H9 (cell line): ENCODE measurements around the gene SULT2B1. TPM values are rescaled to one million over a fixed set of nuclear protein-coding genes. Genes with fewer than 3 reads are reported as not detected.

Experiments
- DNase-seq: peaks from one replicate; pipeline ENCODE4 v3.0.0-alpha.2; 2017
- H2AFZ ChIP-seq: one replicate; pipeline ENCODE4 v1.6.1; 2013; ENCODE audit warnings: mild to moderate bottlenecking, low read length, control low read depth, moderate library complexity
- H2AK5ac ChIP-seq: 2 replicates; pipeline ENCODE4 v1.6.1; 2013; ENCODE audit warnings: low read length, control low read depth, mixed read lengths; ENCODE audit not compliant: insufficient read length
- H2BK120ac ChIP-seq: one replicate; pipeline ENCODE4 v1.6.1; 2013; ENCODE audit warnings: low read depth, mild to moderate bottlenecking, low read length, control low read depth, inconsistent platforms; ENCODE audit not compliant: poor library complexity, severe bottlenecking
- H2BK12ac ChIP-seq: 2 replicates; pipeline ENCODE4 v1.6.1; 2013; ENCODE audit warnings: low read length, control low read depth, mixed read lengths, low read depth; ENCODE audit not compliant: insufficient read length
- H2BK15ac ChIP-seq: 2 replicates; pipeline ENCODE4 v1.6.1; 2013; ENCODE audit warnings: low read depth, low read length, control low read depth
- H2BK20ac ChIP-seq: one replicate; pipeline ENCODE4 v1.6.1; 2013; ENCODE audit warnings: low read depth, mild to moderate bottlenecking, low read length, control low read depth, inconsistent platforms; ENCODE audit not compliant: poor library complexity, severe bottlenecking
- H2BK5ac ChIP-seq: 2 replicates; pipeline ENCODE4 v1.6.1; 2013; ENCODE audit warnings: low read length, control low read depth, mixed read lengths; ENCODE audit not compliant: insufficient read length
- H3K14ac ChIP-seq: 2 replicates; pipeline ENCODE4 v1.6.1; 2013; ENCODE audit warnings: low read length, control low read depth; ENCODE audit not compliant: insufficient read depth
- H3K18ac ChIP-seq: 2 replicates; pipeline ENCODE4 v1.6.1; 2013; ENCODE audit warnings: low read depth, mild to moderate bottlenecking, mixed read lengths, low read length, control low read depth; ENCODE audit not compliant: insufficient read length
- H3K23ac ChIP-seq: 2 replicates; pipeline ENCODE4 v1.6.1; 2013; ENCODE audit warnings: low read length, control low read depth, mixed read lengths, low read depth; ENCODE audit not compliant: insufficient read length
- H3K23me2 ChIP-seq: 2 replicates; pipeline ENCODE4 v1.6.1; 2013; ENCODE audit warnings: low read depth, mild to moderate bottlenecking, mixed read lengths, low read length, control low read depth; ENCODE audit not compliant: insufficient read length, poor library complexity, severe bottlenecking
- H3K27ac ChIP-seq: 2 replicates; pipeline ENCODE4 v1.5.1; 2013; ENCODE audit warnings: low read length, control low read depth, mixed read lengths, low read depth; ENCODE audit not compliant: insufficient read length
- H3K27me3 ChIP-seq: 2 replicates; pipeline ENCODE4 v1.6.1; 2013; ENCODE audit warnings: low read length, control low read depth, inconsistent platforms; ENCODE audit not compliant: insufficient read depth
- H3K4ac ChIP-seq: 2 replicates; pipeline ENCODE4 v1.6.1; 2013; ENCODE audit warnings: low read depth, mild to moderate bottlenecking, control low read depth, inconsistent platforms, low read length, moderate library complexity
- H3K4me1 ChIP-seq: 2 replicates; pipeline ENCODE4 v1.6.1; 2013; ENCODE audit warnings: low read length, control low read depth, inconsistent platforms; ENCODE audit not compliant: insufficient read depth
- H3K4me2 ChIP-seq: 2 replicates; pipeline ENCODE4 v1.6.1; 2013; ENCODE audit warnings: low read length, control low read depth, mixed read lengths; ENCODE audit not compliant: insufficient read length, insufficient read depth
- H3K56ac ChIP-seq: 2 replicates; pipeline ENCODE4 v1.6.1; 2013; ENCODE audit warnings: low read depth, mild to moderate bottlenecking, mixed read lengths, low read length, control low read depth; ENCODE audit not compliant: insufficient read length
- H3K79me1 ChIP-seq: 2 replicates; pipeline ENCODE4 v1.6.1; 2013; ENCODE audit warnings: low read depth, mild to moderate bottlenecking, moderate library complexity, low read length, control low read depth, inconsistent platforms; ENCODE audit not compliant: insufficient read depth, poor library complexity, severe bottlenecking
- H3K79me2 ChIP-seq: 2 replicates; pipeline ENCODE4 v1.6.1; 2013; ENCODE audit warnings: low read length, control low read depth, inconsistent platforms; ENCODE audit not compliant: insufficient read depth
- H3K9ac ChIP-seq: 2 replicates; pipeline ENCODE4 v1.6.1; 2013; ENCODE audit warnings: low read length, control low read depth, mixed read lengths; ENCODE audit not compliant: insufficient read length; ENCODE audit errors: extremely low read depth
- H3K9me3 ChIP-seq: one replicate; pipeline ENCODE4 v1.6.1; 2013; ENCODE audit warnings: low read depth, low read length, inconsistent platforms; ENCODE audit not compliant: control insufficient read depth
- H3T11ph ChIP-seq: one replicate; pipeline ENCODE4 v1.6.1; 2013; ENCODE audit warnings: mild to moderate bottlenecking, low read length, control low read depth, inconsistent platforms
- H4K20me1 ChIP-seq: one replicate; pipeline ENCODE4 v1.6.1; 2013; ENCODE audit not compliant: control insufficient read depth, insufficient read length, insufficient read depth
- H4K5ac ChIP-seq: 2 replicates; pipeline ENCODE4 v1.6.1; 2013; ENCODE audit warnings: low read depth, mild to moderate bottlenecking, mixed read lengths, low read length, control low read depth; ENCODE audit not compliant: insufficient read length
- H4K8ac ChIP-seq: replicated peaks from 2 replicates; pipeline ENCODE4 v1.6.1; 2013; ENCODE audit warnings: low read length, control low read depth, mixed read lengths, low read depth; ENCODE audit not compliant: insufficient read length
- H4K91ac ChIP-seq: 2 replicates; pipeline ENCODE4 v1.6.1; 2013; ENCODE audit warnings: low read depth, mild to moderate bottlenecking, moderate library complexity, mixed read lengths, low read length, control low read depth; ENCODE audit not compliant: insufficient read length
- H3K27ac Mint-ChIP-seq, 3 experiments: 2 replicates in 2 of 3; 3 replicates in 1 of 3; pipeline ENCODE4 v1.8.0; 2020 to 2021; ENCODE audit warnings: mixed read lengths in 3 of 3, mild to moderate bottlenecking in 1 of 3, moderate library complexity in 1 of 3
- H3K27me3 Mint-ChIP-seq: 2 replicates; pipeline ENCODE4 v1.8.0; 2021; ENCODE audit warnings: low read depth, mild to moderate bottlenecking, moderate library complexity, mixed read lengths
- H3K36me3 Mint-ChIP-seq, 3 experiments: 2 replicates in 2 of 3; 3 replicates in 1 of 3; pipeline ENCODE4 v1.8.0; 2020 to 2021; ENCODE audit warnings: low read depth in 3 of 3, mixed read lengths in 3 of 3; ENCODE audit not compliant: insufficient read depth in 1 of 3
- H3K4me1 Mint-ChIP-seq, 2 experiments: 2 replicates each; pipeline ENCODE4 v1.8.0; 2020; ENCODE audit warnings: mixed read lengths in 2 of 2
- H3K4me3 Mint-ChIP-seq, 2 experiments: 2 replicates in 1 of 2; 3 replicates in 1 of 2; pipeline ENCODE4 v1.8.0; 2020 to 2021; ENCODE audit warnings: mild to moderate bottlenecking in 2 of 2, mixed read lengths in 2 of 2, moderate library complexity in 1 of 2
- H3K9me3 Mint-ChIP-seq, 2 experiments: 2 replicates in 1 of 2; 3 replicates in 1 of 2; pipeline ENCODE4 v1.8.0; 2020; ENCODE audit warnings: mild to moderate bottlenecking in 2 of 2, mixed read lengths in 2 of 2, moderate library complexity in 1 of 2
- WGBS: extraction: QIAGEN DNeasy Blood & Tissue Kit; methylation state at CpG from one replicate; pipeline ENCODE4 v1.1.7; 2013; ENCODE audit warnings: missing lambda C conversion rate, low lambda C conversion rate, mixed read lengths; ENCODE audit not compliant: insufficient read length; ENCODE audit errors: extremely low coverage; 5-methylcytosine and 5-hydroxymethylcytosine counted together
- total RNA-seq: library from RNA; stranded (reverse); gene quantifications from 2 replicates; pipeline ENCODE4 v1.2.1, GENCODE V29; 2021
- TF ChIP-seq, protein P1 (sequence below): fragments of 200-600 bp; sonication (generic); conservative IDR thresholded peaks from 3 replicates; pipeline ENCODE4 v1.8.0; 2021; ENCODE audit warnings: antibody characterized with exemption, mild to moderate bottlenecking

Gene SULT2B1
- total RNA-seq, 1 experiment from 2014 or later, result 1.7 TPM

DNA sequence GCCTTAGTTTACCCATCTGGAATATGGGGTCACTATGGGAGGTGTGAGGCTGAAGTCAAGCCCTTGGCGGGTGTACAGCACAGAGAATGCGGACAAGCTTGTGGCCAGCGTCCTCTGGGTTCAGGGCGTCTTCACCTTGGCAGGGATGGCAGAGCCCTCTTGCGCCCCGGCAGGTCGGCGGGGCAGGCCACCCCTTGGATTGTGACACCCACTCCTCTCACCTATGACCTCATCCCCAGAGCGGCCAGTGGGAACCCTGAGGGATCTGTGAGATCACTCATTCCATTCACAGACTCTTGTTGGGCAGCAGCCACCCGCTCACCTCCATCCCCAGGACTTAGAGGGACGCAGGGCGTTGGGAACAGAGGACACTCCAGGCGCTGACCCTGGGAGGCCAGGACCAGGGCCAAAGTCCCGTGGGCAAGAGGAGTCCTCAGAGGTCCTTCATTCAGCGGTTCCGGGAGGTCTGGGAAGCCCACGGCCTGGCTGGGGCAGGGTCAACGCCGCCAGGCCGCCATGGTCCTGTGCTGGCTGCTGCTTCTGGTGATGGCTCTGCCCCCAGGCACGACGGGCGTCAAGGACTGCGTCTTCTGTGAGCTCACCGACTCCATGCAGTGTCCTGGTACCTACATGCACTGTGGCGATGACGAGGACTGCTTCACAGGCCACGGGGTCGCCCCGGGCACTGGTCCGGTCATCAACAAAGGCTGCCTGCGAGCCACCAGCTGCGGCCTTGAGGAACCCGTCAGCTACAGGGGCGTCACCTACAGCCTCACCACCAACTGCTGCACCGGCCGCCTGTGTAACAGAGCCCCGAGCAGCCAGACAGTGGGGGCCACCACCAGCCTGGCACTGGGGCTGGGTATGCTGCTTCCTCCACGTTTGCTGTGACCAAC is 54.7 kb downstream of the SULT2B1 start, which contains the start of gene SPACA4:
Gene SPACA4, plus strand, starts transcription at position 280 of the 896 bp plus-strand sequence. Its CDS starts 237 bp downstream, at position 517.
- H2BK20ac ChIP-seq, result no peak within 1 kb of the TSS
- TF ChIP-seq, protein P1, sequence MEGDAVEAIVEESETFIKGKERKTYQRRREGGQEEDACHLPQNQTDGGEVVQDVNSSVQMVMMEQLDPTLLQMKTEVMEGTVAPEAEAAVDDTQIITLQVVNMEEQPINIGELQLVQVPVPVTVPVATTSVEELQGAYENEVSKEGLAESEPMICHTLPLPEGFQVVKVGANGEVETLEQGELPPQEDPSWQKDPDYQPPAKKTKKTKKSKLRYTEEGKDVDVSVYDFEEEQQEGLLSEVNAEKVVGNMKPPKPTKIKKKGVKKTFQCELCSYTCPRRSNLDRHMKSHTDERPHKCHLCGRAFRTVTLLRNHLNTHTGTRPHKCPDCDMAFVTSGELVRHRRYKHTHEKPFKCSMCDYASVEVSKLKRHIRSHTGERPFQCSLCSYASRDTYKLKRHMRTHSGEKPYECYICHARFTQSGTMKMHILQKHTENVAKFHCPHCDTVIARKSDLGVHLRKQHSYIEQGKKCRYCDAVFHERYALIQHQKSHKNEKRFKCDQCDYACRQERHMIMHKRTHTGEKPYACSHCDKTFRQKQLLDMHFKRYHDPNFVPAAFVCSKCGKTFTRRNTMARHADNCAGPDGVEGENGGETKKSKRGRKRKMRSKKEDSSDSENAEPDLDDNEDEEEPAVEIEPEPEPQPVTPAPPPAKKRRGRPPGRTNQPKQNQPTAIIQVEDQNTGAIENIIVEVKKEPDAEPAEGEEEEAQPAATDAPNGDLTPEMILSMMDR, result no peak
- no peaks in the 10 kb centered on the region for H3K4me1 ChIP-seq
- Mint-ChIP-seq H3K36me3 (peaks cover 0 to 6% (median under 1%) of the 10 kb centered on the region in 3 experiments; a peak in 2 of 7 replicates), H3K27me3 (no peaks in the 10 kb centered on the region), H3K9me3 (no peaks in the 10 kb centered on the region; a peak in 1 of 5 replicates), H3K4me3 (no peak within 1 kb of the TSS), H3K4me1 (peaks cover 0 to 7% of the 10 kb centered on the region in 2 experiments; a peak in 1 of 4 replicates), H3K27ac (peak within 1 kb of the TSS in 1 of 3 experiments; percentile 52; a peak in 3 of 7 replicates)
- no peak within 1 kb of the TSS for H3K27ac ChIP-seq
- H2BK15ac ChIP-seq, result no peak within 1 kb of the TSS
- no peak within 1 kb of the TSS for H2BK5ac ChIP-seq
- no peak within 1 kb of the TSS for H3K4me2 ChIP-seq
- no peaks in the 10 kb centered on the region for H3K79me1 ChIP-seq
- H3K18ac ChIP-seq, result no peak within 1 kb of the TSS
- H4K20me1 ChIP-seq, result no peaks in the 10 kb centered on the region
- H4K91ac ChIP-seq, result no peak within 1 kb of the TSS
- no peak within 1 kb of the TSS for H3K23ac ChIP-seq
- no peak within 1 kb of the TSS for H3K4ac ChIP-seq
- H3K9me3 ChIP-seq, result no peaks in the 10 kb centered on the region
- no peak within 1 kb of the TSS for H4K5ac ChIP-seq
- H2AFZ ChIP-seq, result no peak within 1 kb of the TSS
- no peaks in the 10 kb centered on the region for H3K27me3 ChIP-seq
- peak; percentile 23 for DNase-seq
- no peak within 1 kb of the TSS for H3K56ac ChIP-seq
- H3K23me2 ChIP-seq, result no peaks in the 10 kb centered on the region
- no peak within 1 kb of the TSS for H4K8ac ChIP-seq
- H2AK5ac ChIP-seq, result no peak within 1 kb of the TSS
- H2BK12ac ChIP-seq, result no peak within 1 kb of the TSS
- H3T11ph ChIP-seq, result no peak within 1 kb of the TSS
- no peak within 1 kb of the TSS for H2BK120ac ChIP-seq
- H3K9ac ChIP-seq, result no peak within 1 kb of the TSS
- WGBS, result no CpG with 5 or more reads among the region's 39 CpGs
- no peak within 1 kb of the TSS for H3K14ac ChIP-seq
- no peaks in the 10 kb centered on the region for H3K79me2 ChIP-seq
